Fibroblast of lung (primary cell): ENCODE data around the gene POFUT1. TPM values are rescaled to one million over a fixed set of nuclear protein-coding genes. Genes with fewer than 3 reads are reported as not detected.
"Not testable (repeated sequence)": the region's sequence is repeated elsewhere in the genome, so short reads cannot be mapped to it uniquely, and the experiment has no call there.

Source experiments
- DNase-seq, 2 donors: peaks; one replicate each; pipeline versions ENCODE4 v3.0.0 to v3.0.0-alpha.2; 2010; ENCODE audit warnings: low read depth in 2 of 2
- H2AFZ ChIP-seq: 2 replicates; pipeline ENCODE4 v1.5.1; 2012; ENCODE audit warnings: low read length, control low read depth, inconsistent platforms
- H3K27ac ChIP-seq: 2 replicates; pipeline ENCODE4 v1.5.1; 2011; ENCODE audit warnings: low read length, control low read depth; ENCODE audit not compliant: insufficient read depth
- H3K27me3 ChIP-seq: 2 replicates; pipeline ENCODE4 v1.5.1; 2011; ENCODE audit warnings: mild to moderate bottlenecking, low read length; ENCODE audit not compliant: control insufficient read depth, insufficient read depth
- H3K36me3 ChIP-seq: 2 replicates; pipeline ENCODE4 v1.5.1; 2011; ENCODE audit warnings: low read length; ENCODE audit not compliant: control insufficient read depth, insufficient read depth
- H3K4me1 ChIP-seq: 2 replicates; pipeline ENCODE4 v1.5.1; 2011; ENCODE audit warnings: low read length; ENCODE audit not compliant: control insufficient read depth, insufficient read depth; ENCODE audit errors: extremely low read depth
- H3K4me2 ChIP-seq: 2 replicates; pipeline ENCODE4 v1.5.1; 2011; ENCODE audit warnings: low read length, control low read depth; ENCODE audit not compliant: insufficient read depth; ENCODE audit errors: extremely low read depth
- H3K4me3 ChIP-seq, 4 experiments: fragments of 200-600 bp in 1 of 4; sonication (generic) in 1 of 4; replicated peaks in 1 of 4; 2 replicates each; pipeline ENCODE4 v1.5.1; 2011 to 2016; ENCODE audit warnings: low read length in 4 of 4, low read depth in 3 of 4, mild to moderate bottlenecking in 3 of 4, control low read depth in 2 of 4, inconsistent platforms in 1 of 4, mixed read lengths in 1 of 4; ENCODE audit not compliant: insufficient read depth in 1 of 4; ENCODE audit errors: control extremely low read depth in 1 of 4
- H3K79me2 ChIP-seq: 2 replicates; pipeline ENCODE4 v1.5.1; 2012; ENCODE audit warnings: mild to moderate bottlenecking, low read length, inconsistent platforms; ENCODE audit not compliant: control insufficient read depth, insufficient read depth
- H3K9ac ChIP-seq: 2 replicates; pipeline ENCODE4 v1.5.1; 2011; ENCODE audit warnings: mild to moderate bottlenecking, low read length, control low read depth; ENCODE audit not compliant: insufficient read depth
- H3K9me3 ChIP-seq: 2 replicates; pipeline ENCODE4 v1.5.1; 2012; ENCODE audit warnings: low read depth, low read length; ENCODE audit not compliant: control insufficient read depth, insufficient read depth
- H4K20me1 ChIP-seq: 2 replicates; pipeline ENCODE4 v1.5.1; 2011; ENCODE audit warnings: low read length; ENCODE audit not compliant: control insufficient read depth, insufficient read depth; ENCODE audit errors: extremely low read depth
- CTCF ChIP-seq, 2 donors: IDR thresholded peaks in 1 of 2; conservative IDR thresholded peaks in 1 of 2; 1 replicate in 1 of 2; 2 replicates in 1 of 2; pipeline ENCODE4 v1.5.1; 2011 to 2012; ENCODE audit warnings: low read length in 2 of 2, control low read depth in 1 of 2, inconsistent platforms in 1 of 2, low read depth in 1 of 2, mild to moderate bottlenecking in 1 of 2
- EZH2 ChIP-seq: IDR thresholded peaks from 2 replicates; pipeline ENCODE4 v1.5.1; 2012; ENCODE audit warnings: low read length, control low read depth, mild to moderate bottlenecking; ENCODE audit errors: missing control alignments
- polyA plus RNA-seq, 2 donors: library from polyadenylated mRNA; depleted of rRNA in 1 of 2; stranded (reverse) in 1 of 2; unstranded in 1 of 2; fragments of >200 nt; gene quantifications; 2 replicates each; pipeline ENCODE4 v1.2.1, GENCODE V29; 2011 to 2012; ENCODE audit warnings: missing spikeins in 1 of 2
- total RNA-seq: library from RNA; depleted of rRNA; stranded (reverse); fragments of >200 nt; gene quantifications from 2 replicates; pipeline ENCODE4 v1.2.1, GENCODE V29; 2014

The POFUT1 gene
- total and polyA plus RNA-seq, 2 donors (not counting 1 experiment from before 2014, with no cell fraction given) = 32.4 to 41.0 TPM

DNA sequence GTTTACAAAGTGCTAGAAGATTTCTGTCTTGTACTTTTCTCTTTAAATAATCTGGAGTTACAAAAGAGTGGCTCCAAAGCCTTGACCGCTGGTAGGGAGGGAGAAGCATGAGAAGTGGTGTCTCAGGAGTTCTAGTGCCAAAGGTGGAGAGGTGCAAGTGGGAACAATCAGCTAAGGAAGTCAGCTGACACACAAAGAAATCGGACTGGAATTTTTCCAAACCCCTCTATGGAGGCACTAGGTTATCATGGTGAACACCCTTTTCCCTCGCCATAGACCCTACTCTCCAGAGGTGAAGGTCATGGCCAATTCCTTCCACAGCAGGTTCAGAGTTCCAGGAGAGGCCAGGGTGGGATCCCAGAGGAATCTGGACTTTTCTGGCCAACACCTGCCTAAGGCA is 15.0 kb upstream of the POFUT1 start:
- H3K36me3 ChIP-seq = peaks cover 7% of the 10 kb centered on the region
- H3K27me3 ChIP-seq = no peaks in the 10 kb centered on the region
- TF ChIP-seq CTCF (conservative IDR thresholded peaks at IDR 0.05 in 1 of 2, IDR thresholded peaks at IDR 0.05 in 1 of 2; ENCODE audit: low read depth in 1 of 2, low read length in 2 of 2) = no peak
- no peak for TF ChIP-seq EZH2
- no peaks in the 10 kb centered on the region for H4K20me1 ChIP-seq
- H2AFZ ChIP-seq = no peak overlapping the region
- DNase-seq = no peak
- no peak overlapping the region for H3K27ac ChIP-seq
- no peak overlapping the region for H3K9ac ChIP-seq
- no peak overlapping the region for H3K4me3 ChIP-seq
- H3K4me2 ChIP-seq = no peak overlapping the region
- no peaks in the 10 kb centered on the region for H3K9me3 ChIP-seq
- no peaks in the 10 kb centered on the region for H3K79me2 ChIP-seq
- H3K4me1 ChIP-seq = peaks cover 7% of the 10 kb centered on the region

- H4K20me1 ChIP-seq, H3K4me2 ChIP-seq, H3K4me3 ChIP-seq, H2AFZ ChIP-seq, H3K9me3 ChIP-seq, H3K9ac ChIP-seq, H3K36me3 ChIP-seq, H3K27me3 ChIP-seq, H3K79me2 ChIP-seq, H3K27ac ChIP-seq, H3K4me1 ChIP-seq, DNase-seq: not testable (repeated sequence)
These were observed 14.3 kb upstream of the POFUT1 start for GRCh38 chr20:32193336-32193735.

GRCh38 chr20:32193996-32194395 is 13.7 kb upstream of the POFUT1 start:
- H3K36me3 ChIP-seq = peaks cover 10% of the 10 kb centered on the region
- H3K4me2 ChIP-seq = no peak overlapping the region
- peaks cover 7% of the 10 kb centered on the region for H3K4me1 ChIP-seq
- H3K9ac ChIP-seq = no peak overlapping the region
- no peak overlapping the region for H3K4me3 ChIP-seq
- TF ChIP-seq EZH2 = no peak
- TF ChIP-seq CTCF (conservative IDR thresholded peaks at IDR 0.05 in 1 of 2, IDR thresholded peaks at IDR 0.05 in 1 of 2; ENCODE audit: low read depth in 1 of 2, low read length in 2 of 2) = no peak
- no peak overlapping the region for H3K27ac ChIP-seq
- H4K20me1 ChIP-seq = no peaks in the 10 kb centered on the region
- no peaks in the 10 kb centered on the region for H3K27me3 ChIP-seq
- no peak overlapping the region for H2AFZ ChIP-seq
- no peaks in the 10 kb centered on the region for H3K9me3 ChIP-seq
- H3K79me2 ChIP-seq = no peaks in the 10 kb centered on the region
- DNase-seq = no peak
